GM18909 (cell line): Measurements from ENCODE around the gene C3AR1.
"Not testable (repeated sequence)": the region's sequence is repeated elsewhere in the genome, so short reads cannot be mapped to it uniquely, and the experiment has no call there.

ENCODE experiments used
- ATAC-seq: cut with Tn5 transposase; IDR thresholded peaks from one replicate; pipeline ENCODE4 v1.9.1; 2021; ENCODE audit warnings: mild to moderate bottlenecking; ENCODE audit not compliant: unreplicated experiment, poor library complexity

The C3AR1 gene

GRCh38 chr12:8031872-8032241 lies 34.3 kb downstream of the C3AR1 start:
- ATAC-seq = no peak

DNA sequence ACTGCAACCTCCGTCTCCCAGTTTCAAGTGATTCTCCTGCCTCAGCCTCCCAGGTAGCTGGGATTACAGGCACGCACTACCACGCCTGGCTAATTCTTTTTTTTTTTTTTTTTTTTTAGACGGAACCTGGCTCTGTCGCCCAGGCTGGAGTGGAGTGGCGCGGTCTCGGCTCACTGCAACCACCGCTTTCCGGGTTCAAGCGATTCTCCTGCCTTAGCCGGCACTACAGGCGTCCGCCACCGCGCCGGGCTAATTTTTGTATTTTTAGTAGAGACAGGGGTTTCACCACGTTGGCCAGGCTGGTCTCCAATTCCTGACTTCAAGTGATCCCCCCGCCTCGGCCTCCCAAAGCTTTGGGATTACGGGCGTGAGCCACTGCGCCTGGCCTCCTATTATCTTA lies 35.1 kb downstream of the C3AR1 start:
- not testable (repeated sequence) for ATAC-seq

- ATAC-seq = no peak
Measured at GRCh38 chr12:8030189-8030588, 36.0 kb downstream of the C3AR1 start.

GRCh38 chr12:8028267-8028666 lies 37.9 kb downstream of the C3AR1 start:
- no peak for ATAC-seq

- no peak for ATAC-seq
Measured at GRCh38 chr12:8027856-8028255, 38.3 kb downstream of the C3AR1 start.

GRCh38 chr12:8026291-8026900 lies 39.8 kb downstream of the C3AR1 start:
- ATAC-seq = peak; percentile 99

GRCh38 chr12:8018666-8019581 lies 47.2 kb downstream of the C3AR1 start:
- ATAC-seq = no peak

DNA sequence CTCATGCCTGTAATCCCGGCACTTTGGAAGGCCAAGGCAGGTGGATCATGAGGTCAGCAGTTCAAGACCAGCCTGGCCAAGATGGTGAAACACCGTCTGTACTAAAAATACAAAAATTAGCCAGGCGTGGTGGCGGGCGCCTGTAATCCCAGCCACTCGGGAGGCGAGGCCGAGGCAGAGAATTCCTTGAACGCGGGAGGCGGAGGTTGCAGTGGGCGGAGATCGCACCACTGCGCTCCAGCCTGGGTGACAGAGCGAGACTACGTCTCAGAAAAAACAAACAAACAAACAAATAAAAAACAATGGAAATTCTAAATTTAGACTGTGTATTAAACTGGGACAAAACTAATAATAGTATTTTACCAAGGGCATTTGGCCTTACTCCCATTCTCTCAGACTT lies 47.9 kb downstream of the C3AR1 start:
- not testable (repeated sequence) for ATAC-seq

DNA sequence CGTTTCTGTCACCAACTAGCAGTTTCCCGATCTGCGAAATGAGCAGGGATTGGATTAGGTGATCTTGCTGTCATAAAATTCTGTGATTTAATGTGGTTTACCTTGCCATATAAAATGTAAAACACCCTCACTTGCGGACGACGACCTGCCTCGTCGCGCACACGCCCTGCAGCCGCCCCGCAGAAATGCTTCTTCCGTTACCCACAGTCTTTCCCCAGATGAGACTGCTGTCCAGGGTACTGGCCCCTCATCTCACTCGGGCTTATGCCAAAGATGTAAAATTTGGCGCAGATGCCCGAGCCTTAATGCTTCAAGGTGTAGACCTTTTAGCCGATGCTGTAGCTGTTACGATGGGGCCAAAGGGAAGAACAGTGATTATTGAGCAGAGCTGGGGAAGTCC lies 51.3 kb downstream of the C3AR1 start:
- ATAC-seq = no peak

DNA sequence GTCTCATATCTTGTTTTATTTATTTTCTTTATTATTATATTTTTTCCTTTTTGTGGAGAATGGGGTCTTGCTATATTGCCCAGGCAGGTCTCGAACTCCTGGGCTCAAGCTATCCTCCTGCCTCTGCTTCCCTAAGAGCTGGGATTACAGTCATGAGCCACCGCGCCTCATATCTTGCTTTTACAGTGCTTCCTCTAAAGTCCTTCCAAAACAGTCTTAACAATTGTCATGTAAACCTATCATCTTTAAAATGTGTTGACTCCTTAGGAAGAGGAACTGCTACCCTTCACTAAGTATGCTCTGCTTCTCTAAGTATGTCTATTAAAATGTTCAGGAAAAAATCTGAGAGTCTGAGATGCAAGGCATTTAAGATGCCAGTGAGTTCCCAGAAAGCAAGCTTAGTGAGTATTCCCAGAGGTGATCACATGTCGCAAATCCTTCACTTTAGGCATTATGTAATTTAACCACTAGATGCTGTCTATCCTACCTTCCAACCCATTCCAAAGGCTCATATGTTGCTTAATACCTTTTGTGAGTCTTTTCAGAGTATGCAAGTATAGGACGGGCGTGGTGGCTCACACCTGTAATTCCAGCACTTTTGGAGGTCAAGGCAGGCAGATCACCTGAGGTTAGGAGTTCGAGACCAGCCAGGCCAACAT lies 53.4 kb downstream of the C3AR1 start:
- no peak for ATAC-seq

GRCh38 chr12:8011331-8011730 lies 54.8 kb downstream of the C3AR1 start:
- no peak for ATAC-seq
